DMS114 treated with DMSO at 0.1 percent for 48 hours (cell line): Measurements from ENCODE around the gene PTPRD.

Source experiments
- DNase-seq: peaks from one replicate; lab custom pipeline; 2025; ENCODE audit not compliant: unreplicated experiment; lab: John Stamatoyannopoulos, UW

The PTPRD gene

DNA sequence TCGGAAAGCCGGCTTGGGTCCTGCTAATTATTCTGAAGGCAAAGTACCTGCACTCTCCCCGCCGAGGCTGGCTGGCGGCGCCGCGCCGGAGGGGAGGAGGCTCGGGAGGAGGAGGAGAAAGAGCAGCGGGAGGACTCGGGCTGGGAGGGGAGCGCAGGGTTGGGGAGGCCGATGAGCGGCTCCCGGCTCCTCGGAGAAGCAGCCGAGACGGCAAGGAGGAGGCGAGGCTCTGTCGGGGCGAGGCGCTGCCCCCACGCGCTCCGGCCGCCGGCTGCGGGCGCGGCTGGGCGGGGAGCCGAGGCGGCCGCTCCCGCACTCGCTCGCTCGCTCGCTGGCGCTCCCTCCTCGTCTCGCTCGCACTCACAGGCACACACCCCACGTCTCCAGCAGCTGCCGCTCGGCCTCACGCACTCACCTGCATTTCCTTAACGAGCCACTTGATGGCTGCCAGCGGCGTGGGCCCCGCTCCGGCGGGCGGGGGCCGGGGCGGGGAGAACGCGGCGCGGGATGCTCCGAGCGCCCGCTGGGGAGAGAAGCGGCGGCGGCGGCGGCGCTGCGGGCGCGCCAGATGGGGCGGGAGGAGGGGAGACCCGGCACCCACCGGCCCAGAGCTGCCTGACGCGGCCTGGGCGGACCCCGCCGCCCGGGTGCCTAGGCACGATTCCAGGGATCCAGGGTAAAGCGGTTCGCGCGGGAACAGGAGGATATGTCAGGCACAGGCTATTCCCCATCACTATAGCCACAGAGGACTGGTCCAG, at the start of gene PTPRD:
PTPRD (minus strand) TSS at position 362 of the 758 bp plus-strand sequence.
- DNase-seq: no peak

DNA sequence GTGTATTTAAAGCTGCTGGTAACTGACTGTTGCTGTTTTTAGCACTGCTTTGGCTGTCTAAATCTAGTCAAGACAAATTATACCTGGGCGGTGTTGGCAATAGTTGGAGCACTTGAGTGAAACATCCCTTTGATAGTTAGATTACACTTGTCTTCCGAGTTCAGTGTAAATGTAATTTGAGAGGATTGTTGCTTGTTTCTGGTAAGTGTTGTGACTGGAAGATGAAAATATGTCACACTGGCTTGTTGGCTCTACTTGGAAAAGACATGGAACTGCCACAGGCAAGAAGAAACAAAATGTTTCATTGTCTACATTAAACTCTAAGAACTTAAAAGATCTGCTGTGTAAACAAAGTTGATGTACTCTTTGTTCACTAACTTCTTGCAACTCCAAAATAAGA, 49.2 kb upstream of the PTPRD start:
- DNase-seq: no peak

GRCh38 chr9:10661376-10661775, 48.6 kb upstream of the PTPRD start:
- no peak for DNase-seq

DNA sequence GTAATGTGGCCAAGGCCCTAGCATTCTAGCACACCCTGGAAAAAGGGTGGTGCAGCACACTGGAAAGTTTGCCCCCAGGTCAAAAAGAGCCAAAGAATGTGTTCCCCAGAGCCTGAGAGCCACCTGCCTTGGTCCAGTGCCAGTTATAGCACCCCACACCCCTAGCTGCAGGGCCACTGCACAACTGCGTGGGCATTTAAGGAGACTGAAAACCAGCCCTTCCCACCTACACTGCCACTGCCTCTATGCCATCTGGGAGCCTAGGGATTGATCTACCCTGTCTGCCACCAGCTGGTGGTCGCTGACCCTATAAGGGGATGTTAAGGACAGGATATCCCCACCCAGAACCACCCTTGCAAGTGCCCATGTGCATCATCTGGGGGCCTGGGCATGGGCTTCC, 38.2 kb upstream of the PTPRD start:
- DNase-seq: no peak

GRCh38 chr9:10649076-10649475, 36.3 kb upstream of the PTPRD start:
- DNase-seq: no peak

DNA sequence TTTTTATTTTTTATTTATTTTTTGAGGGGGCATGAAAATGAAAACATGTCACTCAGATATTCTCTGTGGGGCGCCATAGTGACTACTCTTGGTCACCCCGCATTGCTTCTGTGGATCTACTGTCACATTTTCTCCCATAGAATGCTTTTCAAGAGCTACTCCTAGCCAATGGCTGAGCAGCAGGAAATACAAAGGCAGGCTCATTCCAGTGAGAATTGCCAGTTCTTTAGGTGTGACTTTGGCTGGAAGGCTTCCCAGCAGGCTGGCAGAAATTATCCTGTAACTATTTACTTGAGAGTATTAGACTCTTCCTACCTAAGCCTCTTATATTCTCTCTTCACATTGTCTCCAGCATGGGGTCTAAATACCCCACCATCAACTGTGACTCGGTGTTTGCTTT, 21.0 kb upstream of the PTPRD start:
- no peak for DNase-seq

DNA sequence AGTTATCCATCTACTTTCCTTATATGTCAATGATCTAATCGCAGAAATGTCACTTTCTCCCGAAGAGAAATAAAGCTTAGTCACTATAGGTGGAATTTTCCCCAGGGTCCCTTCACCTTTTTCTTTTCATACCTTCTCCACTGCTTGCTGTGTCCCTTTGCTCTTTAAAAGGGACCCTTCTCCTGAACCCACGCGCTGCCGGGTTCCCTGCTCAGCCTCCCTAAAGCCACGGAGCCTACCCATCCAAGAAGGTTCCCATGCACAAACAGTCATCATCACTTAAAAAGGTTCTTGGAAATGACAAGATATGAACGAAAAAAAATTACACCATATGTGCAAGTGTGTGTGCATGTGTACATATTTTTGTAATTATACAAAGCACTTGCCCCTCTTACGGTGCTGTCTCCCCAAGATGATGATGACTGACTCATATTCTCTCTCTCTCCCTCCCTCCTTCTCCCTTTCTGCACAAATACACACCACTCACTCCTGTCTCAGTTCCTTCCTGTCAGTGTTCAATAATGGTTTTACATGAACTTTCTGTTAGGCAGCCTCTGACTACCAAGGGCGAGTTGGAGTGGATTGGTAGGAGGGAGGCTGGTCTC, 1.5 kb upstream of the PTPRD start:
- no peak for DNase-seq

DNA sequence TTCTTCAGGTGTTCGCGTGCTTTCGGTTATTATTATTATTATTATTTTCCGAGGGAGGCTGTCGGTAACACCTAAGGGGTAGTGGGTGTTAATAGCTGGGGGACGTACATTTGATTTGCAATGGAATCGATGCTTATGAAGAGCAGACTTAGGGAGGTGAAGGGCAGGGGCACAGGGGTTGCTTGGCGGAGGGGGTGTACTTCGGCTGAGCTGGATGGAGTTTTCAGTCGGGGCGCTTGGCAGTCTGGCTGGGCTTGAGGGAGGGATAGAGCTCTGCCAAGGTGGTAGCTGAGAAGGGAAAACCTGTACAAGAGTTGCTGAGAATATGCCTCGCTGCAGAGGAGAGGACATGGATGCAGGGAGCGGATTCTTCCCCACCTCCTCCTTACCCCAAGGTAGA, 617 bp upstream of the PTPRD start:
- DNase-seq: no peak

GRCh38 chr9:10605388-10605787, 7.4 kb downstream of the PTPRD start:
- no peak for DNase-seq

- DNase-seq: no peak
Observed at GRCh38 chr9:10604927-10605326, 7.9 kb downstream of the PTPRD start.

- DNase-seq: no peak
Observed at GRCh38 chr9:10597801-10598200, 15.0 kb downstream of the PTPRD start.

DNA sequence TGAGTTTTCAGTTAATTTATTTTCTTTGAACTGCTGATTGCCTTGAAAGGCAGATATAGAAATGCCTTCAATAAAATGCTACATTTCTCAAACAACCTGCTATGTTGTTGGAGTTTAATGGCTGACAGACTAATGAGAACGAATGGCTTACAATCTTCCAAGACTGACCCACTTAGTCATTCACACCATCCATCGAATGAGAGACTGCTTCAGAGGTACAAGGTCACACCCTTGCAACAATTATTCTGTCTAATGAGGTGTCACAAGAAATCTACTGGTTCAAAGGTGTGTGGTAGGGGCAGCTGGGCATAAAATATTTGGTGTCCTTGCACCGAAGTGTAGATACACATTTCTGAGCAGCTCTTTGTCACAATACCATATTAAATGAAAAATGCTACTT, 18.3 kb downstream of the PTPRD start:
- DNase-seq: no peak

DNA sequence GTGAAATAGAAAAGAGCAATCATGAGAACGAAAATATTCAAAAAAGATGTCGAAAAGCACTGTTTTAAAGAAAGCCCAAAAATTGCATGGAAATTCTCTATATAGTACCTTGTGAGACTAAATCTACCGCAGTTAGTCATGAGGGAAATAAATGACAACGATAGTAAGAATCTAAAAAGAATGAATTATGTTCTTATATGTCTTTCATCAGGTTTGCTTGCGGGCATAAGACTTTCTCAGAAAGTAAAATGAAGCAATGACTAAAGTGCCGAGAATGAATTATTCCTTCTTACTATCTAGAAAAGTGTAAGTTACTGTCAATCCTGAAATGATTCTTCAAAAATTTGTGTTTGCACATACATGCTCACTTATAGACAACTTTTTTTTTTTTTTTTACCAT, 26.4 kb downstream of the PTPRD start:
- no peak for DNase-seq

GRCh38 chr9:10571699-10572098, 41.1 kb downstream of the PTPRD start:
- DNase-seq: no peak

- no peak for DNase-seq
Observed at GRCh38 chr9:10566848-10567247, 46.0 kb downstream of the PTPRD start.

GRCh38 chr9:10562581-10563343, 50.0 kb downstream of the PTPRD start:
- no peak for DNase-seq

DNA sequence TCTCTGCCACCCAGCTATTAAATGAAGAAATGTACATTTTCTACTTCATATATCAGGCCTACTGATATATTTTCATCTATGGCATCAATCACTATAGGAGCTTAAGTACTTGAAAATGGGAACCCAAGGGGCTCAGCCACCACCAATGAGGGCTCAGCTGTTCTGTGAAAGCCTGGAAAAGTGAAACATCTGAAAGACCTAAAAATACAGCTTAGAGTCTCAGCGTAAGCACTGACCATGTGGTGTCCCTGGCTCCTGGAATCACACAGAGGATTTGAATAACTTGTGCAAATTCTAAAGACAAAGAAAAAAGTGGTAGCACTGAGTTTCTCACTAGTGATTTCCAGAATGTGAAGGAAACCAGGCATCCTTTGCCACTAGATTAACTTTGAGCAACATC, 64.5 kb downstream of the PTPRD start:
- DNase-seq: no peak

DNA sequence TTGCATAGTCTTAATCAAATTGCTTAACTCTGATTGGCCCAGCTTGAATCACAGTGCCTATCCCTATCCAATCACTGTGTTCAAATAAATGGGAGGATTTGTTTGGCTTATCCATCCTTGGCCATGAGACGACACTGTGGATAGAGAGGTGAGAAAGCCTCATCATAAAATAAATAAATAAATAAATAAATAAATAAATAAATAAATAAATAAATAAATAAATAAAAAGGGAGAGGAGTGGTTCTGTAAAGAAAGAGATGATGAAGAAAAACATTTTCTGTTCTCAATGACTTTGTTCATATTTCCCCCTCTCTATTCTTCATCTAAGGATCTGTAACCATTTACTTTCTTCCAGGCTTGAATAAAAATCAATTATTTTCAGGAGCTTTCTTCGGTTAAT, 74.7 kb downstream of the PTPRD start:
- DNase-seq: no peak

GRCh38 chr9:10534850-10535249, 78.0 kb downstream of the PTPRD start:
- no peak for DNase-seq

DNA sequence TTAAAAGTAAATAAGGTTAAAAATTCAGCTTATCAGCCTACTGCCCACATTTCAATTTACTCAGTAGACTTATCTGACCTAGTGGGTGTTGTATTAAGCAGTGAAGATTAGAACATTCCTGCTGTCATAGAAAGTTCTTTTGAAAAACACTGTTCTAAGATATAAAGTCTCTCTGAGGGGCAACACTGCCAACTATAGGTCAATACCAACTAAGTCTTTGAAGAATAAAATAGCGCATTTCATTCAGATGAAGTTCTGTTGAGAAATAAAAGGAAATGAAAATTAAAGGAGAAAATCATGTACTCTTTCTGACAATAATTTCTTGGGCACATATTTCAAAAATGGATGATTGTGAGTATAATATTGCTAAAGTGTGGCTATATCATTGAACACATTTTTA, 86.8 kb downstream of the PTPRD start:
- DNase-seq: no peak

DNA sequence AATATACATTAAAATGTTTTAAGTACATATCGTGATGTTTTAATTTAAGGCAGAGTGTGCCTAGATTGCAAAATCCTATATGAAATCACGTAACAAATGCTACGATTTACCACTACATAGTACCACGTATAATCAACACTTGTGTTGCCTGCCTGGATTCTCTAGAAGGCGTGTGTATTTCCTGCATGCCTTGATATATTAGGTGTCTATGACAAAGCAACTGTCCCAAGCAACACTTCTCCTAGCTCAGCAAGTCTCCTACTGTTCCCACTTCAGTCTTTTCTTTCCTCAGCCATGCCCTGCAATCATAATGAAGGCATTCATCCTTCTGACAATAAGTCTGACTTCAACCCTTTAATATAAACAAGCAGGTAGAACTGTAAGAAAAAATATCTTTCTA, 89.6 kb downstream of the PTPRD start:
- DNase-seq: no peak

DNA sequence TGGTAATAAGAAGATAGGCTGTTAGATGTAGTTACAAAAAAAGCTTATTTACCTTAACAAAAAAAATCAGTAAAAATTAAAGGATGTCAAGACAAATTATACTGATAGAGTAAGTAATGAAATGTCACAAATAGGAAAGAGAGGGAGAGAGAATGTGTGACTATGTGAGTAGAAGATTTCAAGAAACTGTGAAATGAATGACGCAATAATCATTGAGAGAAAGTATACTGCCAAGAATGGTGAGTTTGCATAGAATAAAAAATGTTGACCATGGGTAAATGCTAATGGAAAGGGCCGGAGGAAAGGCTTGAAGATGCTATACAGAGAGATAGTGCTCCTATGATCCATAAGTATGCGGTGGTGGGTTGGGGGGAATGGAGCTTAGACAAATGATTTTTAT, 100.7 kb downstream of the PTPRD start:
- no peak for DNase-seq
